GM12875 (cell line): Measurements from ENCODE around the gene HLA-G.

Source experiments
- H3K4me3 ChIP-seq: one replicate; pipeline ENCODE4 v1.5.1; 2011; ENCODE audit warnings: low read depth, low read length, control low read depth
- CTCF ChIP-seq: IDR thresholded peaks from 2 replicates; pipeline ENCODE4 v1.5.1; 2011; ENCODE audit warnings: low read depth, mild to moderate bottlenecking, control low read depth, inconsistent platforms, low read length, moderate library complexity, borderline replicate concordance; ENCODE audit not compliant: insufficient read depth

Gene HLA-G

GRCh38 chr6:29816030-29816429 is 11.6 kb upstream of the HLA-G start:
- TF ChIP-seq CTCF = no peak
- no peak overlapping the region for H3K4me3 ChIP-seq

GRCh38 chr6:29818892-29819291 is 8.7 kb upstream of the HLA-G start:
- TF ChIP-seq CTCF = no peak

GRCh38 chr6:29824144-29824543 is 3.5 kb upstream of the HLA-G start:
- no peak overlapping the region for H3K4me3 ChIP-seq
- no peak for TF ChIP-seq CTCF

More at GRCh38 chr6:29818892-29819291, 8.7 kb upstream of the HLA-G start:
- H3K4me3 ChIP-seq = no peak overlapping the region

- H3K4me3 ChIP-seq = no peak overlapping the region
- no peak for TF ChIP-seq CTCF
These were observed 1.8 kb upstream of the HLA-G start for GRCh38 chr6:29825848-29826247.

DNA sequence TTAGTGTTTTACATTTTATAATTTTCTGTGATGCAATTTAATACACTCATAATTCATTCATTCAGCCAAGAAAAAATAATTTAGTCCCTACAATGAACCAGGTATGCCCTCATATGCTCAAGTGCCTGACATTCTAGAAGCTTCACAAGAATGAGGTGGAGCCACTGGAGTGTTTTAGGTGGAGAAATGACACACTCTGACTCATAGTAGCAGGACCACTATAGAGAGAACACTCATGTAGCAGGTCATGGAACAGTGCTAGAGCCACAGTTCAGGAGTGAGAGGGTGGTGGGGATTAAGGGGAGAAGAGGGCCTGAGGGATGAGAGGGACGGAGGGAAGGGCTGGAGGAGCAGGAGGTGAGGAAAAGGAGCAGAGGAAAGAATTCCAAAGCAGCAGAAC is 1.4 kb upstream of the HLA-G start:
- TF ChIP-seq CTCF = no peak

GRCh38 chr6:29828471-29828797 is 809 bp downstream of the HLA-G start:
- TF ChIP-seq CTCF = no peak
- H3K4me3 ChIP-seq = no peak overlapping the region

More for the DNA sequence above, 1.4 kb upstream of the HLA-G start:
- no peak overlapping the region for H3K4me3 ChIP-seq

- no peak for TF ChIP-seq CTCF
These were observed 2.1 kb downstream of the HLA-G start for GRCh38 chr6:29829766-29830165.

More at GRCh38 chr6:29829766-29830165, 2.1 kb downstream of the HLA-G start:
- no peak overlapping the region for H3K4me3 ChIP-seq
